CD4-positive, alpha-beta T cell treated with Interleukin-15 for 4 hours (primary cell): ENCODE results near the gene NEGR1.

Experiments
- DNase-seq: peaks from one replicate; pipeline ENCODE4 v3.0.0-alpha.2; 2020; ENCODE audit warnings: low spot score

The NEGR1 gene

GRCh38 chr1:72117621-72118020, 164.7 kb downstream of the NEGR1 start:
- DNase-seq, result no peak

GRCh38 chr1:72115290-72115689, 167.0 kb downstream of the NEGR1 start:
- DNase-seq, result no peak

DNA sequence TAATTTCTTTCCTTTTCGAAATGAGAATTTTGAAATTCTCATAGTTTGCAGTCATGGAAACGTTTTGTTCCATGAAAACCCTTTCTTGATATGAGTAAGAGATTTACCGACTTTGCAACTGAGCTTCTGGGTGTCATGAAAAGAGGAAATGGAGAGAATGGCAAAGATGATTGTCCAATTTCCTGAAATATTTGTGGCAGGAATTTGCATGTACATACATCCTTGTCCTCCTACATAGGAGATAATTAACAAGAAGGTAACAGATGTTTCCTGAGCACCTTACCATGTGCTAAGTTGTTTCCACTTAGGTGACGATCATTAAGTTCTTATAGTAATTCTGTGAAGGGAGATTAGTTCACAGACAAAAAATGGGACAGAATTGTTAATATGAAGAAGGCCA, 170.7 kb downstream of the NEGR1 start:
- no peak for DNase-seq

GRCh38 chr1:72109916-72110315, 172.4 kb downstream of the NEGR1 start:
- DNase-seq, result no peak

DNA sequence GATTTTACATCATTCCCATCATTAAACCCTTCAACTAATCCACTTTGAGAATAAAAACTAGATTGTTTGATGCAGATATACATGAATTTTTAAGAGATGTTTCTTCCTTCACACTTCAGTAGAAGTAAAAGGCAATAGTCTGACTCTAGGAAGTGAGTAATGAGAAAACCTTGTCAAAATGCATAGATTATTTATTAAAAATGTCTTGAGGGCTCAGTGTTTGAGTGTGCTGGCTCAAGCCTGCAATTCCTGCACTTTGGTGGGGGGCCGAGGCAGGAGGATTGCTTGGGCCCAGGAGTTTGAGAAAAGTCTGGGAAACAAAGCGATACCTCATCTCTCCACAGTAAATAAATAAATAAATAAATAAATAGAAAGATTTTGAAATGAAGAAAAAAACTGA, 177.1 kb downstream of the NEGR1 start:
- DNase-seq, result no peak

DNA sequence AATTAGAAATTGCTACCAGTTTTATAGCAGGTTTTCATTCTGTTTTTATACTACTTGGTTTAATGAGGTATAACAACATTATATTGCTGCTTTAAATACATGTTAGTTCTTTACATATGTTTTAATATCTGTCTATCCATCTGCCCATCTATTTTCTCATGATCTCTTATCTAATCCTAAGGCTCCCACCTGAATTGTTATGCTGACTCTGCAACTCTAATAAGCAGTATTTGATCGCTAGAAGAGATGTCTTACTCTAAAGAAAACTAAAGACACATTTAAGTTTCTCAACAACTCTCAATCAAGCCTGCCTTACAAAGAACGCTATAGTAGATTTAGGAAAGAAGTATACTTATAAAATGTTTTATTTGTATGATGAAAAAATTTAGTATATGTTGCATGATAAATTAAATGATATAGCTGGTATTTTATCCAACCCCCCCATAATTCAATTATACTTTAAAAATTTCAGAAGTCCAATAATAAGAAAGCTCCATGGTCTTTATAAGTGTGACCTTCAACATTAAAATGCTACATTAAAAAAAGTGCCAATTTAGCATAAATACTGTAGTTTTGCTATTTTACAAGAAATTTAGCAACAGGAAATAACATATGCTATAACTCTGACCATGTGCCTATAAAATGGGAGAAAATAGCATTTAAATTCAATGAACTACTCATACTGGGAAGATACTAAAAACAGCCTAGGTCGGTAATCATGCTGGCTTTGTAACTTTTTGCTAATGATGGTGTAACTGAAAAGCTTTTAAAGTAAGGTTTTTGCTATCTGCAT, 180.3 kb downstream of the NEGR1 start:
- no peak for DNase-seq

DNA sequence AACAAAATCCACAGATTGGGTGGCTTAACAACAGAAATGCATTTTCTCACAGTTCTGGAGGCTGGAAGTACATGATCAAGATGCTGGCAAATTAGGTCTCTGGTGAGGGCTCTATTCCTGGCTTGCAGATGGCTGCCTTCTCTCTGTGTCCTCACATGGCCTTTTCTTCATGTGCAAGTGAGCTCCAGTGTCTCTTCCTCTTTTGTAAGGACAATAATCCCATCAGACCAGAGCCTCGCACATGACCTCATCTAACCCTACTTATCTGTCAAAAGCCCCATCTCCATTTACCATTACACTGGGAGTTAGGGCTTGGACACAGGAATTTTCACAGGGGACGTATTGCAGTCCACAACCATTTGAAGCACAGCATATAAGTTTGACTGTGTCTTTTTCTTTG, 181.6 kb downstream of the NEGR1 start:
- DNase-seq, result no peak

DNA sequence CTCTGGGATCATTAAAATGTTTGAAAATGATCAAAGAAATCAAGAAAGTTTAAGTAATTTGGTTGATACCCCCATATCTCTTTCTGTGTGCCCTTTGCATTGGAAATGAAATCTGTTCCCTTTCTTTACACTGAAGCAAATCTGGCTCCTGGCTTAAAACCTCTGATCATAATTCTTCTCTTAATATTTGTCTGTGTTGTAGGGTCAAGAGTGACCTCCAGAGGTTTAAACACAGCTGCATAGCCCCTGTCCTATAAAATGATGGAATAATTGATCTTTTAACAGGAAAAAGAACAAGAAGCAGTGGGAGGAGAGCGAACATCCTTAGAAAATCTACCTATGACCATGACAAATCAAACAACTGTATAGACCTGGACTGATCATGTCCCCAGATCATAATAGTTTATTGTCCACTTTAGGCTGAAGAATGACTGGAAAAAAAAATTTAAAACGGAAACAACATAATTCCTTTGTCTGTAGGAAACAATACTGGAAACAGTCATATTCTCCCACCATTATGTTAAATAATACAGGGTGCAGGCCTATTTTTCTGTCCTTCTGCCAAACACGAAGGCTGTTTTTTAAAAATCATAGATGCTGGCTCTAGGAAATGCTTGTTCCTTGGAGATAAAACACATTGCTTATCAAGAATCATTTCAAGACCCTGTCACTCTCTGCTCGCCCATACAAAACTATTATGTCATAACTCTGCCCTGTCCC, 184.3 kb downstream of the NEGR1 start:
- DNase-seq, result no peak

DNA sequence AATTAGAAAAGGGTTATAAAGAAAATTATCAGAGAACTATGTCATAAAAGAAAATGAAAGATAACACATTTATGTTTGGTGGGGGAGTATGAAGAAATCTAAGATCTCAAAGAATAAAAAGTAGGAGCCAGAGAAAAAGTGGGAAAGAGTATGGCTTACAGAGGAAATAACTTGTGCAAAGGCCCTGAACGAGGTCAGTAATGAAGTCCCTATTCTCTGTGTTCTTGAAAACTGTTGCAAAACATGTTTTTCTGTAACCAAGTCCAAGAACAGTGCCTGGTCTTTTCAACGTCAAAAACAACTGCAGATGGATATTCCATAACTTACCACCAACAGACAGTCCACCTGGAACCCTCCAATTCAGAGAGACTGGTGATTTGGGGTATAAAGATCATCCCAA, 188.1 kb downstream of the NEGR1 start:
- no peak for DNase-seq

DNA sequence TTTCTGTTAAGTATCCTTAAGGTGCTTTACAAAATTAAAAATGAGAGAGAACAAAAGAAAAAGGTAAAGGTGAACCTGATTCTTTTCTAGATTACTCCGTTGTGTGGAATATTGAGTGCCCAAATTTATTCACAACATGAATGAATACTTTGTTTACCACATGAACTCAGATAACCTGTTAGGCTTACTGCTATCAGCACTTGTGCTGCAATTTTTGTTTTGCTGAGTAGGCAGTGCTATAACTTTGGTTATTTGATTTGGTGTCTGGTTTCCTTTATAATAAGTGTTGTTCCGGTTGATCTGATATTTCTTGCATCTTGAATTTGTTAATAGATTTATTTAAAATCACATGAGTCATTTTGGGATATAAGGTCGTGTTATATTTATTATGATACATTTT, 195.9 kb downstream of the NEGR1 start:
- no peak for DNase-seq

DNA sequence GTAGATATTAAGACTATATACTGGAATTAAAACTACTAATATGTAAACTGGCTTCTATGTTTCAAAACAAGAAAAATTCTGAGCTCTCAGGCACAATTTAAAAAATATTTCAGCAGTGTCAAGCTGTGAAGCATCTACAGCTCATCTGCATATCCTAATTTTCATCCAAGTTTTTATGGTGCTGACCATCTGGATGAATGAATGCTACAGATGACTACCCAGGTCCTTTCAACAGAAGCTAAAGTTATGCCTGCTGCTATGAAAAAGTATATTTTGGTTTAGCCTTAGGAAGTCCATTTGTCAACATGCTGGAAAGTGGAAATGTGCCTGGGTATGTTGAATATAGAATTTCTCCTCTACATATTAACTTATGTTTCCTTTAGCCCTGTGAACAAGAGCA, 206.9 kb downstream of the NEGR1 start:
- DNase-seq, result no peak

DNA sequence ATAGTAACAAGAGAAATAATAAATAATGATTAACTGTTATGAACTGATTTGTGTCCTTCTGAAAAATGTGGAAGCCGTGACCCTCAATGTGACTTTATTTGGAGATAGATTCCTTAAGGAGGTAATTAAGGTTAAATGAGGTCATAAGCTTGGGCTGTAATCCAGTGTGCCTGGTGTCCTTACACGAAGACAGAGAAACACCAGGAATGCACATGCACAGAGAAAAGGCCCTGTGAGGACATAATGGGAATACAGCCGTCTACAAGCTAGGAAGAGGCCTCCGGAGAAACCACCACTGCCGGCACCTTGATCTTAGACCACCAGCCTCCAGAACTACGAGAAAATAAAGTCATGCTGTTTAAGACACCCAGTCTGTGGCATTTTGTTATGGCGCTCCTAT, 215.9 kb downstream of the NEGR1 start:
- no peak for DNase-seq

GRCh38 chr1:72064196-72065075, 217.9 kb downstream of the NEGR1 start:
- DNase-seq, result no peak

GRCh38 chr1:72063364-72064044, 218.8 kb downstream of the NEGR1 start:
- DNase-seq, result no peak

DNA sequence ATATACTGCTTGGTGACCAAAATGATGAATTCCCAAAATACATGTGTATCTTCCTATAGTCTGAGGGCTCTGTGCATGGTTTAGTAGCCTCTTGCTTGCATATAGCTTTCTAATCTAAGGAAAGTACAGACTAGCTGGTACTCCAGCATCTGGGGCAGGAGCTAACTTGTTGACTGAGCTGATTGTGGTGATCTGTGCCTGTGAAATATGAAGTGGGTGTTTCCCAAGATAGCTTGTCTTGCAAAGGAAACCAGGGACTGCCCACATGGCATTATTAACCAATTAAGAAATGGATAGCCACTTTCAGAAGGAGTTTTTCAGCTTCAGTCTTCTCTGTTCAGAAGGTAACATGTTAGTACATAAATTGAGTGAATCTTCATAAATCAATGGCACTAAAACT, 219.8 kb downstream of the NEGR1 start:
- no peak for DNase-seq

DNA sequence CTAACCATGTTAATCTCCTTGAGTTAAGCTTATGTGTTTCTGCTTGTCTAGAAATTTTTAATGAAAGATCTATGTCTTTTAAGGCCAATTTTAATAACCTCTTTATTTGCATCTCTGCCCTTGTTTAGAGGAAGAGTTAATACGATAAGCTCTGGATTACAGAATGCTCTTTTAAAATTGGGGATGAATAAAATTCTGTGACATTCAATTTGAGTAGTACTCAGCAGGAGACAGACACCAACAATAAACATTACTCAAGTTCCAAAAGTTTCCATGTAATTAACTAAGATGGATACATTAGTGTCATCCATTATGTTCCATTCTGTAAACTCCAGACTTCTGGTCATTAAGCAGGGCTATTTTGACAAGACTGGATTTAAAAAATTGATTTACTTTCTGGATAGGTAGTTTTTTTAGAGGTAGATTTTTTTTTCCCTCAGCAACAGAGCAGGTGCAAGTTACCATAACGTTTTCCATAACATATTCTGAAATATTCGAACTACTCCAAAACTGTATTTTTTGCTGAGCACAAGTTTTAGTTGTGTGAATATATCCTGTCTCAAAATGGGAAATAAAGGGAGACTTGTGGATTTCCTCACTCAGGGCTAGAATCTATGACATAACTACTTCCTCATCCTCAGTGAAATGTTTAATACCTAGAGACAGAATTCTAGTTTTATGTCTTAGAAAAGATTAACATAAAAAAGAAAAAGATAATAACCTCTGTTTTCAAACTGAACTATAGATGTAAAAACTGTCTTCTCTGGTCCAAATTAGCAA, 221.7 kb downstream of the NEGR1 start:
- DNase-seq, result no peak

- DNase-seq, result no peak
These were observed 225.8 kb downstream of the NEGR1 start for GRCh38 chr1:72056516-72056915.

DNA sequence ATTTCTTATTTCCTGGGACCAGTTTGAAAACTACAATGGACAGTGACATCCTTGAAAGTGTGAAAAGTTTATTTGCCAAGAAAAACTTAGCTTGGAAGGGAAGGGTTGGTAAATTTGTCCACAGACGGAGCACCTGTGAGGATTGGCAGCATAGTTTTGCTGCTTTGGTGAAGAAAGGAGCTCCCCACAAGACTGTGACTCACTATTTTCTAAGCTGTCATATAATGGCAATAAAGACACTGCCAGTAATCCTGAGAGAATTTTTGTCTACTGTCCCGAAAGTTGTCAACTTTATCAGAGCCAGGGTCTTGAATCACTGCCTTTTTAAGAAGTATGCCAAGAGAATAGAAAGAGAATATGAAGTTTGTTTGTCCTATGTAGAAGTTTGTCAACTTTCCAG, 230.8 kb downstream of the NEGR1 start:
- DNase-seq, result no peak

DNA sequence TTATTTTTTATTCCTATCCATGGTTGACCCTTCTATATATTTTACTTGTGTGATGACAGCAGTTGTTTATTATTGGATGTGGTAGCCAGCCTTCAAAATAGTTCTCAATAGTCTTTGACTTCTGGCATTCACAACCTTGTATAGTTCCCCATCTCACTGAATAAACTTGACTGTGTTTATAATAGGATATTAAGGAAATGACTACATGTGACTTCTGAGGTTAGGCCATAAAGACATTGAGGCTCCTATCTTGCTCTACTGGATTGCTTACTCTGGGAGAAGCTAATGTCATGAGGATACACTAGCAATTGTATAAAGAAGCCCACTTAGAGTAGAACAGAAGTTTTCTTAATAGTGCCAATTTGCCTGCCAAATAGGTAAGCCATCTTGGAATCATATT, 231.8 kb downstream of the NEGR1 start:
- no peak for DNase-seq

GRCh38 chr1:72037745-72038343, 244.5 kb downstream of the NEGR1 start:
- DNase-seq, result no peak

GRCh38 chr1:72034827-72035226, 247.5 kb downstream of the NEGR1 start:
- no peak for DNase-seq
